PC-3 (cell line): Measurements from ENCODE around the gene ITIH5. TPM values are rescaled to one million over a fixed set of nuclear protein-coding genes. Genes with fewer than 3 reads are reported as not detected.

ENCODE experiments used
- ATAC-seq: fragments of 200-7000 bp; cut with Tn5 transposase; 2 replicates; pipeline ENCODE4 v1.9.1; 2020; ENCODE audit warnings: mild to moderate bottlenecking, moderate library complexity
- BruUV-seq: library from RNA; stranded (reverse); fragments of 400-500 nt; replicated peaks from 2 replicates; lab custom pipeline; 2021; lab: Mats Ljungman, UMichigan
- CTCF ChIA-PET: fragments of 300-600 bp; sonication (Branson Sonifier 250); formaldehyde crosslinking; loops from one replicate; lab custom pipeline; 2022; ENCODE audit warnings: antibody characterized with exemption; lab: Charles Lee
- POLR2A ChIA-PET: fragments of 300-600 bp; sonication (Branson Sonifier 250); formaldehyde crosslinking; loops from one replicate; lab custom pipeline; 2022; ENCODE audit warnings: antibody characterized with exemption; ENCODE audit not compliant: unreplicated experiment; lab: Charles Lee
- DNase-seq: peaks from one replicate; pipeline ENCODE4 v3.0.0-alpha.2; 2015
- H2AFZ ChIP-seq: fragments of 300-600 bp; sonication (generic); 2 replicates; pipeline ENCODE4 v1.6.0; 2016; ENCODE audit warnings: antibody characterized with exemption, low read length
- H3F3A ChIP-seq: fragments of 300-600 bp; sonication (generic); one replicate; pipeline ENCODE4 v1.6.0; 2017; ENCODE audit warnings: antibody characterized with exemption, low read length, control low read depth, mild to moderate bottlenecking; ENCODE audit not compliant: unreplicated experiment
- H3K27ac ChIP-seq: fragments of 300-600 bp; sonication (generic); 2 replicates; pipeline ENCODE4 v1.5.1; 2016; ENCODE audit warnings: mild to moderate bottlenecking, low read length
- H3K27me3 ChIP-seq: fragments of 300-600 bp; sonication (generic); 2 replicates; pipeline ENCODE4 v1.6.1; 2016; ENCODE audit warnings: low read length, mixed read lengths
- H3K36me3 ChIP-seq: fragments of 300-600 bp; sonication (generic); 2 replicates; pipeline ENCODE4 v1.6.1; 2016; ENCODE audit warnings: low read depth, mixed run types, low read length, mixed read lengths
- H3K4me1 ChIP-seq: fragments of 300-600 bp; sonication (generic); 2 replicates; pipeline ENCODE4 v1.5.1; 2016; ENCODE audit warnings: low read length; ENCODE audit not compliant: insufficient read depth
- H3K4me2 ChIP-seq: fragments of 300-600 bp; sonication (generic); 2 replicates; pipeline ENCODE4 v1.6.0; 2016; ENCODE audit warnings: low read length
- H3K4me3 ChIP-seq: fragments of 300-600 bp; sonication (generic); 2 replicates; pipeline ENCODE4 v1.5.1; 2016; ENCODE audit warnings: mild to moderate bottlenecking, low read length, mixed read lengths
- H3K79me2 ChIP-seq: fragments of 300-600 bp; sonication (generic); 2 replicates; pipeline ENCODE4 v1.6.1; 2017; ENCODE audit warnings: low read length, mixed read lengths
- H3K9ac ChIP-seq: fragments of 300-600 bp; sonication (generic); 2 replicates; pipeline ENCODE4 v1.6.0; 2016; ENCODE audit warnings: mild to moderate bottlenecking, low read length
- H3K9me2 ChIP-seq: fragments of 300-600 bp; sonication (generic); replicated peaks from 2 replicates; pipeline ENCODE4 v1.6.1; 2016; ENCODE audit warnings: mixed run types, low read length, mixed read lengths
- H3K9me3 ChIP-seq: fragments of 300-600 bp; sonication (generic); 2 replicates; pipeline ENCODE4 v1.6.1; 2016; ENCODE audit warnings: low read length, mixed read lengths
- H4K20me1 ChIP-seq: fragments of 300-600 bp; sonication (generic); 2 replicates; pipeline ENCODE4 v1.6.1; 2016; ENCODE audit warnings: low read length, mixed read lengths
- CTCF ChIP-seq: fragments of 300-600 bp; sonication (generic); conservative IDR thresholded peaks from 2 replicates; pipeline ENCODE4 v1.5.1; 2017; ENCODE audit warnings: antibody characterized with exemption, low read depth, mild to moderate bottlenecking, low read length
- EZH2 ChIP-seq: fragments of 300-600 bp; sonication (generic); IDR thresholded peaks from one replicate; pipeline ENCODE4 v1.6.1; 2017; ENCODE audit warnings: antibody characterized with exemption, mild to moderate bottlenecking, low read length; ENCODE audit not compliant: unreplicated experiment
- EZH2phosphoT487 ChIP-seq: fragments of 300-600 bp; sonication (generic); IDR thresholded peaks from 2 replicates; pipeline ENCODE4 v1.6.1; 2018; ENCODE audit warnings: mild to moderate bottlenecking, antibody characterized with exemption, low read length, borderline replicate concordance
- intact Hi-C: fragments of 100-400 bp; cut with micrococcal nuclease; formaldehyde crosslinking; loops from 2 replicates; pipeline ENCODE4 v1.9.0; 2023
- total RNA-seq: library from RNA; depleted of rRNA; stranded (reverse); fragments of >200 nt; gene quantifications from 2 replicates; pipeline ENCODE4 v1.2.3, GENCODE V29; 2014

ITIH5 gene
- total RNA-seq, 1 experiment from 2014 or later = not detected

- H3K4me1 ChIP-seq = no peaks in the 10 kb centered on the region
- no TSS peak for BruUV-seq
- no peaks in the 10 kb centered on the region for H3K9me3 ChIP-seq
- no peak overlapping the region for H3K9ac ChIP-seq
- no peaks in the 10 kb centered on the region for H3K36me3 ChIP-seq
- H2AFZ ChIP-seq = no peak overlapping the region
- H3K9me2 ChIP-seq = no peaks in the 10 kb centered on the region
- intact Hi-C loops = no loop called here
- no peak overlapping the region for H3K4me3 ChIP-seq
- H3K79me2 ChIP-seq = no peaks in the 10 kb centered on the region
- ChIA-PET CTCF (no interaction called here), POLR2A (no interaction called here)
- DNase-seq = no peak
- ATAC-seq = no peak
- H3K4me2 ChIP-seq = no peak overlapping the region
- no peak for TF ChIP-seq CTCF
- no peak for TF ChIP-seq EZH2phosphoT487
- TF ChIP-seq EZH2 = no peak
- no peak overlapping the region for H3K27ac ChIP-seq
- H3K27me3 ChIP-seq = peaks cover 27% of the 10 kb centered on the region
- H4K20me1 ChIP-seq = no peaks in the 10 kb centered on the region
- no peaks in the 10 kb centered on the region for H3F3A ChIP-seq
Observed at GRCh38 chr10:7642491-7643011, 24.2 kb downstream of the ITIH5 start.

- intact Hi-C loops = no loop called here
- H3K9me2 ChIP-seq = no peaks in the 10 kb centered on the region
- H3K4me1 ChIP-seq = no peaks in the 10 kb centered on the region
- H3K9me3 ChIP-seq = no peaks in the 10 kb centered on the region
- POLR2A ChIA-PET = no interaction called here
- no peak overlapping the region for H3K9ac ChIP-seq
- ATAC-seq = no peak
- H3K79me2 ChIP-seq = no peaks in the 10 kb centered on the region
- DNase-seq = no peak
- no peaks in the 10 kb centered on the region for H4K20me1 ChIP-seq
- peaks cover 44% of the 10 kb centered on the region for H3K27me3 ChIP-seq
- no peaks in the 10 kb centered on the region for H3K36me3 ChIP-seq
- H3K27ac ChIP-seq = no peak overlapping the region
- no peaks in the 10 kb centered on the region for H3F3A ChIP-seq
- TF ChIP-seq CTCF = no peak
- no peak for TF ChIP-seq EZH2phosphoT487
- no peak for TF ChIP-seq EZH2
- CTCF ChIA-PET = no interaction called here
- H3K4me3 ChIP-seq = no peak overlapping the region
- no TSS peak for BruUV-seq
- no peak overlapping the region for H2AFZ ChIP-seq
- no peak overlapping the region for H3K4me2 ChIP-seq
Observed at GRCh38 chr10:7635408-7636125, 31.2 kb downstream of the ITIH5 start.

GRCh38 chr10:7634142-7634894, 32.4 kb downstream of the ITIH5 start:
- no peaks in the 10 kb centered on the region for H3K9me3 ChIP-seq
- no peak overlapping the region for H3K9ac ChIP-seq
- H3K4me1 ChIP-seq = no peaks in the 10 kb centered on the region
- no peak overlapping the region for H3K4me2 ChIP-seq
- H3K27me3 ChIP-seq = peaks cover 41% of the 10 kb centered on the region
- intact Hi-C loops = no loop called here
- no peaks in the 10 kb centered on the region for H3K36me3 ChIP-seq
- H4K20me1 ChIP-seq = no peaks in the 10 kb centered on the region
- no peak overlapping the region for H2AFZ ChIP-seq
- no peaks in the 10 kb centered on the region for H3K79me2 ChIP-seq
- no peak overlapping the region for H3K27ac ChIP-seq
- H3K4me3 ChIP-seq = no peak overlapping the region
- no TSS peak for BruUV-seq
- POLR2A ChIA-PET = interaction anchor here (0.6 kb wide), 1 partner anchor 175 kb away, joined by 4 read pairs; no protein-coding TSS in a partner anchor
- H3K9me2 ChIP-seq = no peaks in the 10 kb centered on the region
- CTCF ChIA-PET = no interaction called here
- H3F3A ChIP-seq = no peaks in the 10 kb centered on the region
- DNase-seq (no peak), ATAC-seq (no peak)
- TF ChIP-seq EZH2phosphoT487 (no peak), EZH2 (no peak), CTCF (no peak)
